ENCODE results near the gene MIS18A. TPM values are rescaled to one million over a fixed set of nuclear protein-coding genes. Genes with fewer than 3 reads are reported as not detected.

Gene MIS18A
- polyA plus RNA-seq, 1 donor from 2014 or later, result 15.9 TPM

DNA sequence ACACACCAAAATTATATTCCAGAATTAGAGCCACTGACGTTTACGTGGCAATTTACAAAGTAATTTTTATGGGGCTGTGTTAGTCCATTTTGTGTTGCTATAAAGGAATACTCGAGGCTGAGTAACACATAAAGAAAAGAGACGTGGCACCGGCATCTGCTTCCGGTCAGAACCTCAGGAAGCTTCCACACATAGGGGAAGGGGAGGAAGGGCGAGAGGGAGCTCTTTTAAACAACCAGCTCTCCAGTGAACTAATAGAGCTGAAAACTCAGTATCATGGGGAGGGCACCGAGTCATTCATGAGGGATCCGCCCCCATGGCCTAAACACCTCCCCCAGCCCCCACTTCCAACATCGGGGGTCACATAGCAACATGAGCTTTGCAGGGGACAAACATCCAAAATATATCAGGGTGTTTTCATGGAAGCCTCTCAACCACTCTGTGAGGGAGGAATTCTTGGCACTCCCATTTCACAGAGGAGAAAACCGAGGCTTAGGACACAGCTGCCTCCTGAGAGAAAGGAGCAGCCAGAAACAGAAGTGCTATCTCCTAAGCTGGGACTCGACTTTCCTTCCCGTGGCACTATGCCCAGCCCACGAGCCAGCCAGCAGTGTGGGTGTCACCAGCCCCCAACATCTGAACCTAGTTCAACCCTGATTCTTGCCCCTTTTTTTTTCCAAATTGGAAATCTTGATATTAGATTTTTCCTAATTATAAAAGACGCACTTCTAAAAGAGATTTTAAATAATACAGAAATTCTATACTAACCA, 29.2 kb downstream of the MIS18A start:
- TF ChIP-seq, protein P1, sequence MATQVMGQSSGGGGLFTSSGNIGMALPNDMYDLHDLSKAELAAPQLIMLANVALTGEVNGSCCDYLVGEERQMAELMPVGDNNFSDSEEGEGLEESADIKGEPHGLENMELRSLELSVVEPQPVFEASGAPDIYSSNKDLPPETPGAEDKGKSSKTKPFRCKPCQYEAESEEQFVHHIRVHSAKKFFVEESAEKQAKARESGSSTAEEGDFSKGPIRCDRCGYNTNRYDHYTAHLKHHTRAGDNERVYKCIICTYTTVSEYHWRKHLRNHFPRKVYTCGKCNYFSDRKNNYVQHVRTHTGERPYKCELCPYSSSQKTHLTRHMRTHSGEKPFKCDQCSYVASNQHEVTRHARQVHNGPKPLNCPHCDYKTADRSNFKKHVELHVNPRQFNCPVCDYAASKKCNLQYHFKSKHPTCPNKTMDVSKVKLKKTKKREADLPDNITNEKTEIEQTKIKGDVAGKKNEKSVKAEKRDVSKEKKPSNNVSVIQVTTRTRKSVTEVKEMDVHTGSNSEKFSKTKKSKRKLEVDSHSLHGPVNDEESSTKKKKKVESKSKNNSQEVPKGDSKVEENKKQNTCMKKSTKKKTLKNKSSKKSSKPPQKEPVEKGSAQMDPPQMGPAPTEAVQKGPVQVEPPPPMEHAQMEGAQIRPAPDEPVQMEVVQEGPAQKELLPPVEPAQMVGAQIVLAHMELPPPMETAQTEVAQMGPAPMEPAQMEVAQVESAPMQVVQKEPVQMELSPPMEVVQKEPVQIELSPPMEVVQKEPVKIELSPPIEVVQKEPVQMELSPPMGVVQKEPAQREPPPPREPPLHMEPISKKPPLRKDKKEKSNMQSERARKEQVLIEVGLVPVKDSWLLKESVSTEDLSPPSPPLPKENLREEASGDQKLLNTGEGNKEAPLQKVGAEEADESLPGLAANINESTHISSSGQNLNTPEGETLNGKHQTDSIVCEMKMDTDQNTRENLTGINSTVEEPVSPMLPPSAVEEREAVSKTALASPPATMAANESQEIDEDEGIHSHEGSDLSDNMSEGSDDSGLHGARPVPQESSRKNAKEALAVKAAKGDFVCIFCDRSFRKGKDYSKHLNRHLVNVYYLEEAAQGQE (IDR thresholded peaks at IDR 0.05; ENCODE audit: borderline replicate concordance), result no peak
- TF ChIP-seq EZH2 (IDR thresholded peaks at IDR 0.05; ENCODE audit: borderline replicate concordance, insufficient read depth, low read length, poor library complexity, severe bottlenecking) (no peak), POLR2AphosphoS5 (IDR thresholded peaks at IDR 0.05) (no peak), EP300 (conservative IDR thresholded peaks at IDR 0.05; ENCODE audit: poor library complexity, severe bottlenecking) (no peak), MXI1 (conservative IDR thresholded peaks at IDR 0.05; ENCODE audit: poor library complexity, severe bottlenecking) (no peak), RAD21 (conservative IDR thresholded peaks at IDR 0.05) (no peak), SMC3 (conservative IDR thresholded peaks at IDR 0.05; ENCODE audit: poor library complexity) (no peak)
- TF ChIP-seq, protein P2, sequence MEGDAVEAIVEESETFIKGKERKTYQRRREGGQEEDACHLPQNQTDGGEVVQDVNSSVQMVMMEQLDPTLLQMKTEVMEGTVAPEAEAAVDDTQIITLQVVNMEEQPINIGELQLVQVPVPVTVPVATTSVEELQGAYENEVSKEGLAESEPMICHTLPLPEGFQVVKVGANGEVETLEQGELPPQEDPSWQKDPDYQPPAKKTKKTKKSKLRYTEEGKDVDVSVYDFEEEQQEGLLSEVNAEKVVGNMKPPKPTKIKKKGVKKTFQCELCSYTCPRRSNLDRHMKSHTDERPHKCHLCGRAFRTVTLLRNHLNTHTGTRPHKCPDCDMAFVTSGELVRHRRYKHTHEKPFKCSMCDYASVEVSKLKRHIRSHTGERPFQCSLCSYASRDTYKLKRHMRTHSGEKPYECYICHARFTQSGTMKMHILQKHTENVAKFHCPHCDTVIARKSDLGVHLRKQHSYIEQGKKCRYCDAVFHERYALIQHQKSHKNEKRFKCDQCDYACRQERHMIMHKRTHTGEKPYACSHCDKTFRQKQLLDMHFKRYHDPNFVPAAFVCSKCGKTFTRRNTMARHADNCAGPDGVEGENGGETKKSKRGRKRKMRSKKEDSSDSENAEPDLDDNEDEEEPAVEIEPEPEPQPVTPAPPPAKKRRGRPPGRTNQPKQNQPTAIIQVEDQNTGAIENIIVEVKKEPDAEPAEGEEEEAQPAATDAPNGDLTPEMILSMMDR (IDR thresholded peaks at IDR 0.05; ENCODE audit: poor library complexity, severe bottlenecking), result no peak
- H3K4me2 ChIP-seq (ENCODE audit: low read length), result no peak overlapping the region
- no peak overlapping the region for H3K9ac ChIP-seq (ENCODE audit: low read length)
- no peaks in the 10 kb centered on the region for H3K9me2 ChIP-seq (ENCODE audit: insufficient read depth, low read length)
- H4K20me1 ChIP-seq (ENCODE audit: insufficient read depth), result no peaks in the 10 kb centered on the region
- no peaks in the 10 kb centered on the region for H3K36me3 ChIP-seq (ENCODE audit: insufficient read depth, low read length)
- H3F3A ChIP-seq (ENCODE audit: insufficient read depth, low read length, poor library complexity, severe bottlenecking), result no peaks in the 10 kb centered on the region
- no peak overlapping the region for H3K4me3 ChIP-seq (ENCODE audit: low read length)
- H3K9me3 ChIP-seq (ENCODE audit: low read length), result no peaks in the 10 kb centered on the region
- H3K79me2 ChIP-seq (replicated peaks; ENCODE audit: insufficient read depth, low read length), result no peaks in the 10 kb centered on the region
- no peak overlapping the region for H3K27ac ChIP-seq (ENCODE audit: low read length)
- H2AFZ ChIP-seq (ENCODE audit: low read depth, low read length), result no peak overlapping the region
- no peaks in the 10 kb centered on the region for H3K27me3 ChIP-seq (ENCODE audit: insufficient read depth, low read depth, low read length)

DNA sequence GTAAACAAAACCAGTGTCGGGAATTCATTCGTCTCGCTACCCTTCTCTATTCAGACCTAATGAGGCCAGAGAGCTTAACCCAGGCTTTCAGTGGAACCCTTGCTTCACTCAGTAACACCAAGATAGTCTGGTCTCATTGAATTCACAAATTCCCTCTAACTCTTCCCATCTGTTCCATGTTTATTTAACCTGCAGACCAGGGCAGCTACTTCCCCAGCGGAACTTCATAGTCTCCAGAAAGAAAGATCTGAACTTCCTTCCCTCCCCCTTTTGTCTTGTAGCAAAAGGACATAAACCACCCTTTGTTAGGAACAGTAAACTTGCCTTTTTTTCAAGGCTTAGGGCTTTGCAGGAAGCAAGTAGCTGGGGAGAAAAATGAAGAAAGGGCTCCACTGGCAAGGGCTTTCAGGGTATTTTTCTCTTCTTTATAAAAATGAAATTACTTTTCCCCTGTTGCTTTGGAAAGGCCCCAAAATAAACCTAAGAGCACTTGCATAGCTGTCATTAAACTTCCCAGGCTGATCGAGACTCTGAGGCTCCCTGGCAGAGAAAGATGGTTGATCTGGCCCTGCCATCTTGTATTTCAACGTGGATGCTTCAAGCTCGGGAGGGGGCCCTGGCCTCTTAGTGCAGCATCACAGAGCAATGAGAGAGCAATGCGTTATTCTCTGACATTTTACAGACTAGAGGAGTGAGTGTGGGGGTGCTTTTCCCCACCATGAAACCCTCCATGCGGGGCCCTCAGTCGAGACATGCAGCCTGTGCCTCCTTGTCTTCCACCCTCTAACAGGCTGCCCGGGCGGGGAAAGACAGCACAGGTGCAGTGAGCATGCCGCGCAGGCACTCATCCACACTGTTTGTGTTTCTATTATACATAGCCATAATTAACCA, 30.0 kb downstream of the MIS18A start:
- Histone ChIP-seq H3K36me3 (ENCODE audit: insufficient read depth, low read length) (no peaks in the 10 kb centered on the region), H3K27ac (ENCODE audit: low read length) (no peak overlapping the region), H4K20me1 (ENCODE audit: insufficient read depth) (no peaks in the 10 kb centered on the region), H3K9me2 (ENCODE audit: insufficient read depth, low read length) (no peaks in the 10 kb centered on the region), H3K4me2 (ENCODE audit: low read length) (no peak overlapping the region), H3K9ac (ENCODE audit: low read length) (no peak overlapping the region), H3K27me3 (ENCODE audit: insufficient read depth, low read depth, low read length) (no peaks in the 10 kb centered on the region), H3K4me3 (ENCODE audit: low read length) (no peak overlapping the region), H2AFZ (ENCODE audit: low read depth, low read length) (no peak overlapping the region), H3K9me3 (ENCODE audit: low read length) (no peaks in the 10 kb centered on the region), H3K79me2 (replicated peaks; ENCODE audit: insufficient read depth, low read length) (no peaks in the 10 kb centered on the region), H3F3A (ENCODE audit: insufficient read depth, low read length, poor library complexity, severe bottlenecking) (no peaks in the 10 kb centered on the region)
- TF ChIP-seq, protein P1 (IDR thresholded peaks at IDR 0.05; ENCODE audit: borderline replicate concordance), result no peak
- no peak for TF ChIP-seq EP300 (conservative IDR thresholded peaks at IDR 0.05; ENCODE audit: poor library complexity, severe bottlenecking)
- TF ChIP-seq, protein P2 (IDR thresholded peaks at IDR 0.05; ENCODE audit: poor library complexity, severe bottlenecking), result no peak
- no peak for TF ChIP-seq EZH2 (IDR thresholded peaks at IDR 0.05; ENCODE audit: borderline replicate concordance, insufficient read depth, low read length, poor library complexity, severe bottlenecking)
- TF ChIP-seq RAD21 (conservative IDR thresholded peaks at IDR 0.05), result no peak
- no peak for TF ChIP-seq TAF1 (IDR thresholded peaks at IDR 0.05; ENCODE audit: low read depth)
- TF ChIP-seq POLR2AphosphoS5 (IDR thresholded peaks at IDR 0.05), result no peak
- no peak for TF ChIP-seq SMC3 (conservative IDR thresholded peaks at IDR 0.05; ENCODE audit: poor library complexity)
- no peak for TF ChIP-seq MXI1 (conservative IDR thresholded peaks at IDR 0.05; ENCODE audit: poor library complexity, severe bottlenecking)

Measured in neural cell (in vitro differentiated cells).